HG03280 (cell line): ENCODE results near the gene DISP2.

Experiments used
- ATAC-seq: cut with Tn5 transposase; IDR thresholded peaks from one replicate; pipeline ENCODE4 v1.9.1; 2021; ENCODE audit warnings: mild to moderate bottlenecking, moderate library complexity; ENCODE audit not compliant: unreplicated experiment

Gene DISP2

GRCh38 chr15:40342416-40343320, 15.4 kb upstream of the DISP2 start:
- ATAC-seq: no peak

- ATAC-seq: no peak
These were observed 14.5 kb upstream of the DISP2 start for GRCh38 chr15:40343512-40343911.

GRCh38 chr15:40344217-40344616, 13.8 kb upstream of the DISP2 start:
- no peak for ATAC-seq

GRCh38 chr15:40344631-40345120, 13.3 kb upstream of the DISP2 start:
- ATAC-seq: peak; percentile 53

GRCh38 chr15:40345225-40345866, 12.7 kb upstream of the DISP2 start:
- no peak for ATAC-seq

- no peak for ATAC-seq
These were observed 12.0 kb upstream of the DISP2 start for GRCh38 chr15:40345867-40346578.

GRCh38 chr15:40346579-40347558, 11.2 kb upstream of the DISP2 start:
- ATAC-seq: no peak

- ATAC-seq: no peak
These were observed 10.2 kb upstream of the DISP2 start for GRCh38 chr15:40347559-40348473.

- no peak for ATAC-seq
These were observed 9.5 kb upstream of the DISP2 start for GRCh38 chr15:40348474-40348870.

- ATAC-seq: no peak
These were observed 8.9 kb upstream of the DISP2 start for GRCh38 chr15:40349163-40349562.

GRCh38 chr15:40352281-40352901, 5.6 kb upstream of the DISP2 start:
- ATAC-seq: no peak

GRCh38 chr15:40353697-40354096, 4.3 kb upstream of the DISP2 start:
- no peak for ATAC-seq

- ATAC-seq: no peak
These were observed 3.4 kb upstream of the DISP2 start for GRCh38 chr15:40354408-40355171.

GRCh38 chr15:40355976-40356585, 1.9 kb upstream of the DISP2 start:
- ATAC-seq: no peak

GRCh38 chr15:40357246-40357645, 773 bp upstream of the DISP2 start:
- ATAC-seq: no peak

- ATAC-seq: no peak
These were observed 693 bp downstream of the DISP2 start for GRCh38 chr15:40358471-40359353.

- ATAC-seq: no peak
These were observed 2.0 kb downstream of the DISP2 start for GRCh38 chr15:40360015-40360414.
